ENCODE data around the gene ADM2. TPM values are rescaled to one million over a fixed set of nuclear protein-coding genes. Genes with fewer than 3 reads are reported as not detected.

ADM2 gene
- total and polyA plus RNA-seq, 2 donors (not counting 1 experiment from before 2014, with no cell fraction given) = 0.73 to 5.8 TPM

DNA sequence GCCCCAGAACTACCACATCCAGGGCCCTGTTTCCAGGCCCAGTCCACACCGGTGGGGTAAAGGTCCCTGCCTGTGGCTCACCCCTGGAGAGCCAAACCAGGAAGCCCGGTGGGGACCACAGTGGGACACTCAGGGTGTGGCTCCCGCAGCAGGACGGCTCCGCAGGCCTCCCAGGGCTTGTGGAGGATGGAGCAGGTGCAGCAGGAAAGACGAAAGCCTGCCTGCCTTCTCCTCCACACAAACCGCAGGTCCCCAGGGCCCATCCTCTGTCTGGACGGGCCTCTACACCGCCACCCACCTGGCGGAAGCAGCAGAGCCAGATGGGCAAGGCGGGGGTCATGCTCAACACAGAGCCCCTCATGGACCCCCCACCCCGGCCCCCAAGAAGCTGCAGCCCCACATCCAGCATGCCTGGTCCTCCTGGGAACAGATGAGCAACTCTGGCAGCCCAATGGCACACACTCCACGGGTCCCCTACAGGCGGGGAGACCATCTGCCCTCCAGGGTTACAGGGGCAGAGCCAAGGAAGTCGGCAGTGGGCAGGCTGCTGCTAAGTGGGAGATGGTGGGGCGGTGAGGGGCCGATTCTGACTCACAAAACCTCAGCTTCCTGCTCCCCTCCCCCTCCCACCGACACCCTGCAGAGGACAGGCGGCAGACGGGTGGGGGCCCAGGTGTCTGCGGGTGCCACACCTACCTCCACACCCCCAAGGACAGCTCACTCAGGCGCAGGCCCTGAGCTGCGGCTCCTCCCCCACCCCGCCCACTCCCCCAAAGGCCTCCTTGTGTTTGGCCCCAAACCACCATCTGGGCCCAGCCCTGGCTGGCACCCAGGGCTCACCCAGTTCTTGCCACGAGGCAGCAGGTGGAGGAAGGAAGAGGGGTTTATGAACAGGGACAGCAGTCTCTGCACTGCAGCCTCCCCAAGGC, 11.7 kb upstream of the ADM2 start:
- no peaks in the 10 kb centered on the region for H3K27me3 ChIP-seq (ENCODE audit: control insufficient read depth, insufficient read depth, low read length)
- H2AFZ ChIP-seq (ENCODE audit: low read length) = no peak overlapping the region
- H3K79me2 ChIP-seq (ENCODE audit: control insufficient read depth, insufficient read depth, low read length) = peaks cover 55% of the 10 kb centered on the region
- no peaks in the 10 kb centered on the region for H3K9me3 ChIP-seq (ENCODE audit: control insufficient read depth, insufficient read depth, low read depth, low read length)
- peaks cover 13% of the 10 kb centered on the region for H3K4me1 ChIP-seq (ENCODE audit: control insufficient read depth, extremely low read depth, insufficient read depth, low read length)
- H3K9ac ChIP-seq (ENCODE audit: insufficient read depth, low read length) = no peak overlapping the region
- H4K20me1 ChIP-seq (ENCODE audit: control insufficient read depth, extremely low read depth, insufficient read depth, low read length) = peaks cover 3% of the 10 kb centered on the region
- TF ChIP-seq EZH2 (IDR thresholded peaks at IDR 0.05; ENCODE audit: low read length, missing control alignments) = no peak
- TF ChIP-seq, protein P1, sequence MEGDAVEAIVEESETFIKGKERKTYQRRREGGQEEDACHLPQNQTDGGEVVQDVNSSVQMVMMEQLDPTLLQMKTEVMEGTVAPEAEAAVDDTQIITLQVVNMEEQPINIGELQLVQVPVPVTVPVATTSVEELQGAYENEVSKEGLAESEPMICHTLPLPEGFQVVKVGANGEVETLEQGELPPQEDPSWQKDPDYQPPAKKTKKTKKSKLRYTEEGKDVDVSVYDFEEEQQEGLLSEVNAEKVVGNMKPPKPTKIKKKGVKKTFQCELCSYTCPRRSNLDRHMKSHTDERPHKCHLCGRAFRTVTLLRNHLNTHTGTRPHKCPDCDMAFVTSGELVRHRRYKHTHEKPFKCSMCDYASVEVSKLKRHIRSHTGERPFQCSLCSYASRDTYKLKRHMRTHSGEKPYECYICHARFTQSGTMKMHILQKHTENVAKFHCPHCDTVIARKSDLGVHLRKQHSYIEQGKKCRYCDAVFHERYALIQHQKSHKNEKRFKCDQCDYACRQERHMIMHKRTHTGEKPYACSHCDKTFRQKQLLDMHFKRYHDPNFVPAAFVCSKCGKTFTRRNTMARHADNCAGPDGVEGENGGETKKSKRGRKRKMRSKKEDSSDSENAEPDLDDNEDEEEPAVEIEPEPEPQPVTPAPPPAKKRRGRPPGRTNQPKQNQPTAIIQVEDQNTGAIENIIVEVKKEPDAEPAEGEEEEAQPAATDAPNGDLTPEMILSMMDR (conservative IDR thresholded peaks at IDR 0.05 in 1 of 2, IDR thresholded peaks at IDR 0.05 in 1 of 2; ENCODE audit: low read depth in 1 of 2, low read length in 2 of 2) = no peak
- peaks cover 22% of the 10 kb centered on the region for H3K36me3 ChIP-seq (ENCODE audit: control insufficient read depth, insufficient read depth, low read length)
- H3K4me3 ChIP-seq (replicated peaks in 1 of 4; ENCODE audit: control extremely low read depth in 1 of 4, insufficient read depth in 1 of 4, low read depth in 3 of 4, low read length in 4 of 4) = no peak overlapping the region
- H3K27ac ChIP-seq (ENCODE audit: insufficient read depth, low read length) = no peak overlapping the region
- no peak overlapping the region for H3K4me2 ChIP-seq (ENCODE audit: extremely low read depth, insufficient read depth, low read length)
- peak; percentile 17 to 68 for DNase-seq (ENCODE audit: low read depth in 2 of 2)

DNA sequence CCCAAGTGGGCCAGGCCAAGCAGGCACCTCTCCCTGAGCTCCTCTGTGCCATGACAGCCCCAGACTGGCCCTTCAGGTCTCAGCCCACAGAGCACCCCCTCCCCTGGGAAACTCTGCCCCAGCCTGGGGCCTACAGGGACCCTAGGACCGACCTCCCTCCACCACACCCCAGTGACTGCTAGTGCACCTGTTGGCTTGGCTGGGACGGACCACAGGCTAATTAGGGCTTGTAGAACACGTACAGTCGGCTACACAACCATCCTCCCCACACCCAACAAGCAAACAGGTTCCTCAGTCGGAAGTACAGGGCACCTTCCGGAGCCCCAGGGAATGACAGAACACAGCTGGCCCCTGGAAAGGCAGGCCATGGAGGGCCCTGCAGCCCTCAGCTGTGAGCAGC, 10.9 kb upstream of the ADM2 start:
- H3K4me2 ChIP-seq (ENCODE audit: extremely low read depth, insufficient read depth, low read length) = no peak overlapping the region
- H4K20me1 ChIP-seq (ENCODE audit: control insufficient read depth, extremely low read depth, insufficient read depth, low read length) = peaks cover 3% of the 10 kb centered on the region

DNA sequence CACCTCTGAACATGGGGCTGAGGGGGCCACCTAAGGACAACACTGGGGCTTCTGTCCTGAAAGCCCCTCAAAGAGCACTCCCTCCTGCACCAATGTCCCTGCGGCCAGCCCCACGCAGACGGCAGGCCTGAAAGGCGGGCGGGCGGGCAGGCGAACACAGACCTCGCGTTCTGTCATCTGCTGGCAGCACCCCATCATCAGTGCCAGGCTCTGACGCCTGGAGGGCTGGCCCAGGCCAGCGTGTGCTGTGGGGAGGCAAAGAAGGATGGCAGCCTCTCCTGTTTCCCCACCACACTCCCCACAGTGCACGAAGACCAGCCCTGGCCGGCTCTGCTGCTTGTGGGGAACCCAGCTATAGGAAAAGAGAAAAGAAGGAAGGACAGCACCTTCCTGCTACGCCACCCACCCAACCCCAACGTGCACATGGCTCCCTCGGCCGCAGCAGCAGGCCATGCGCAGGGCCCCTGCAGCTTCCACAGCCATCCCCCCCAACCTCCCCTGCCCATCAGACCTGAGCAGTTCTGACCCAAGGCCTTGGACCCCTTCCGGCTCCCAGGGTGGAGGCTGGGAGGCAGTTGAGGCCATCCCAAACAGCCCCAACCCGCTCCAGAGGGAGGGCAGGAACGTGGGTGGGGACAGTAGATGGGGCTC, 10.0 kb upstream of the ADM2 start:
- peaks cover 16% of the 10 kb centered on the region for H3K4me1 ChIP-seq (ENCODE audit: control insufficient read depth, extremely low read depth, insufficient read depth, low read length)
- no peak overlapping the region for H3K9ac ChIP-seq (ENCODE audit: insufficient read depth, low read length)
- no peak for TF ChIP-seq EZH2 (IDR thresholded peaks at IDR 0.05; ENCODE audit: low read length, missing control alignments)
- H3K27me3 ChIP-seq (ENCODE audit: control insufficient read depth, insufficient read depth, low read length) = no peaks in the 10 kb centered on the region
- no peak overlapping the region for H3K27ac ChIP-seq (ENCODE audit: insufficient read depth, low read length)
- no peak overlapping the region for H2AFZ ChIP-seq (ENCODE audit: low read length)
- no peaks in the 10 kb centered on the region for H3K9me3 ChIP-seq (ENCODE audit: control insufficient read depth, insufficient read depth, low read depth, low read length)
- no peak overlapping the region for H3K4me3 ChIP-seq (replicated peaks in 1 of 4; ENCODE audit: control extremely low read depth in 1 of 4, insufficient read depth in 1 of 4, low read depth in 3 of 4, low read length in 4 of 4)
- H3K79me2 ChIP-seq (ENCODE audit: control insufficient read depth, insufficient read depth, low read length) = peaks cover 55% of the 10 kb centered on the region
- no peak overlapping the region for H3K4me2 ChIP-seq (ENCODE audit: extremely low read depth, insufficient read depth, low read length)
- peaks cover 10% of the 10 kb centered on the region for H3K36me3 ChIP-seq (ENCODE audit: control insufficient read depth, insufficient read depth, low read length)
- H4K20me1 ChIP-seq (ENCODE audit: control insufficient read depth, extremely low read depth, insufficient read depth, low read length) = peaks cover 3% of the 10 kb centered on the region
- no peak for DNase-seq (ENCODE audit: low read depth in 2 of 2)

More for the DNA sequence above, 10.9 kb upstream of the ADM2 start:
- H3K4me1 ChIP-seq (ENCODE audit: control insufficient read depth, extremely low read depth, insufficient read depth, low read length) = peaks cover 16% of the 10 kb centered on the region
- peaks cover 18% of the 10 kb centered on the region for H3K36me3 ChIP-seq (ENCODE audit: control insufficient read depth, insufficient read depth, low read length)
- no peak overlapping the region for H2AFZ ChIP-seq (ENCODE audit: low read length)
- no peaks in the 10 kb centered on the region for H3K27me3 ChIP-seq (ENCODE audit: control insufficient read depth, insufficient read depth, low read length)
- TF ChIP-seq, protein P1 (conservative IDR thresholded peaks at IDR 0.05 in 1 of 2, IDR thresholded peaks at IDR 0.05 in 1 of 2; ENCODE audit: low read depth in 1 of 2, low read length in 2 of 2) = no peak
- H3K9ac ChIP-seq (ENCODE audit: insufficient read depth, low read length) = no peak overlapping the region
- H3K9me3 ChIP-seq (ENCODE audit: control insufficient read depth, insufficient read depth, low read depth, low read length) = no peaks in the 10 kb centered on the region
- no peak overlapping the region for H3K27ac ChIP-seq (ENCODE audit: insufficient read depth, low read length)
- no peak for DNase-seq (ENCODE audit: low read depth in 2 of 2)
- H3K79me2 ChIP-seq (ENCODE audit: control insufficient read depth, insufficient read depth, low read length) = peaks cover 55% of the 10 kb centered on the region
- H3K4me3 ChIP-seq (replicated peaks in 1 of 4; ENCODE audit: control extremely low read depth in 1 of 4, insufficient read depth in 1 of 4, low read depth in 3 of 4, low read length in 4 of 4) = no peak overlapping the region

All from fibroblast of lung (primary cell).